ENCODE results near the gene NXN. TPM values are rescaled to one million over a fixed set of nuclear protein-coding genes. Genes with fewer than 3 reads are reported as not detected.

Gene NXN
- total and polyA plus RNA-seq, 2 experiments from 2014 or later, result 8.0 to 41.9 TPM

- H3K4me2 ChIP-seq (ENCODE audit: unreplicated experiment), result no peak overlapping the region
- no peak overlapping the region for H2AFZ ChIP-seq
- H3F3A ChIP-seq (ENCODE audit: insufficient read depth), result no peaks in the 10 kb centered on the region
- no peaks in the 10 kb centered on the region for H3K36me3 ChIP-seq (ENCODE audit: low read depth)
- in situ Hi-C loops (cut with MboI), result no loop called here
- no peaks in the 10 kb centered on the region for H4K20me1 ChIP-seq (ENCODE audit: insufficient read depth)
- H3K27me3 ChIP-seq (replicated peaks; ENCODE audit: insufficient read depth), result no peaks in the 10 kb centered on the region
- no peak overlapping the region for H3K9ac ChIP-seq
- no peaks in the 10 kb centered on the region for H3K9me2 ChIP-seq (ENCODE audit: insufficient read depth)
- no peaks in the 10 kb centered on the region for H3K9me3 ChIP-seq (ENCODE audit: low read depth)
- 88 to 90% methylated on average over 12 of the region's 12 CpGs for WGBS, 2 experiments (ENCODE audit: low coverage in 1 of 2, low lambda C conversion rate in 2 of 2, missing lambda C conversion rate in 2 of 2)
- H3K27ac ChIP-seq, result no peak overlapping the region
- H3K4me3 ChIP-seq, result no peak overlapping the region
- peaks cover 16% of the 10 kb centered on the region for H3K4me1 ChIP-seq (ENCODE audit: insufficient read depth)
- no peak for DNase-seq
- H3K79me2 ChIP-seq (ENCODE audit: insufficient read depth), result peaks cover 98% of the 10 kb centered on the region
- TF ChIP-seq EZH2 (IDR thresholded peaks at IDR 0.05; ENCODE audit: insufficient read depth, poor library complexity, severe bottlenecking) (no peak), EZH2phosphoT487 (IDR thresholded peaks at IDR 0.05; ENCODE audit: insufficient read depth, low read depth) (no peak)
Measured at GRCh38 chr17:965311-965989, 14.1 kb downstream of the NXN start.

GRCh38 chr17:964876-965275 lies 14.7 kb downstream of the NXN start:
- H3K79me2 ChIP-seq (ENCODE audit: insufficient read depth), result peaks cover 98% of the 10 kb centered on the region

DNA sequence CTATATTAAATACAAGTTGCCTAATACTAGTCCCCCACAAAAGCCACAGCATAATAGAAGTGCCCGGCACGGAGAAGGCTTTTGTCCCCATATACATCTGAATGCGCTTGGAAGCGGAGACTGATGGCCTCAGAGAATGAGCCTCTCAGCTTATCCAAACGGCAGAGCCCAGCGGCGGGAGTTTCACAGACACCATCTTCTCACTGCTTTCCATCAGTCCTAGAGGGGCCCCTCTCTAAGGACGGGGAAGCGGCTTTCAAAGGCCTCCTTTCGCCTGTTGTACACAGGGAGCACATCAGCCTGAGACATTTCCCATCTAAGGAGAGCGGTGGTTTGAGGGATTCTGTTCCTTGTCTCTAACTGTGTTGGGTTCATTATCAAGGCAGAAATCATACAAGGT lies 16.9 kb downstream of the NXN start:
- Histone ChIP-seq H3K27me3 (replicated peaks; ENCODE audit: insufficient read depth) (no peaks in the 10 kb centered on the region), H3K9ac (no peak overlapping the region), H3K4me2 (ENCODE audit: unreplicated experiment) (no peak overlapping the region), H3F3A (ENCODE audit: insufficient read depth) (no peaks in the 10 kb centered on the region), H3K27ac (no peak overlapping the region), H3K79me2 (ENCODE audit: insufficient read depth) (peaks cover 87% of the 10 kb centered on the region), H3K9me2 (ENCODE audit: insufficient read depth) (no peaks in the 10 kb centered on the region), H4K20me1 (ENCODE audit: insufficient read depth) (no peaks in the 10 kb centered on the region), H3K36me3 (ENCODE audit: low read depth) (no peaks in the 10 kb centered on the region), H2AFZ (no peak overlapping the region), H3K9me3 (ENCODE audit: low read depth) (no peaks in the 10 kb centered on the region), H3K4me1 (ENCODE audit: insufficient read depth) (no peaks in the 10 kb centered on the region), H3K4me3 (no peak overlapping the region)
- no peak for DNase-seq
- in situ Hi-C loops (cut with MboI), result no loop called here
- no peak for TF ChIP-seq EZH2 (IDR thresholded peaks at IDR 0.05; ENCODE audit: insufficient read depth, poor library complexity, severe bottlenecking)
- no peak for TF ChIP-seq EZH2phosphoT487 (IDR thresholded peaks at IDR 0.05; ENCODE audit: insufficient read depth, low read depth)
- 93% methylated on average over 11 of the region's 11 CpGs for WGBS, 2 experiments (ENCODE audit: low coverage in 1 of 2, low lambda C conversion rate in 2 of 2, missing lambda C conversion rate in 2 of 2)

More at GRCh38 chr17:964876-965275, 14.7 kb downstream of the NXN start:
- no peaks in the 10 kb centered on the region for H3K9me2 ChIP-seq (ENCODE audit: insufficient read depth)
- H3K27me3 ChIP-seq (replicated peaks; ENCODE audit: insufficient read depth), result no peaks in the 10 kb centered on the region
- no peak overlapping the region for H3K27ac ChIP-seq
- H3K9ac ChIP-seq, result no peak overlapping the region
- no peaks in the 10 kb centered on the region for H4K20me1 ChIP-seq (ENCODE audit: insufficient read depth)
- no peak for DNase-seq
- H3K4me1 ChIP-seq (ENCODE audit: insufficient read depth), result peaks cover 12% of the 10 kb centered on the region
- in situ Hi-C loops (cut with MboI), result no loop called here
- 94 to 96% methylated on average over 14 of the region's 14 CpGs for WGBS, 2 experiments (ENCODE audit: low coverage in 1 of 2, low lambda C conversion rate in 2 of 2, missing lambda C conversion rate in 2 of 2)
- no peak overlapping the region for H3K4me2 ChIP-seq (ENCODE audit: unreplicated experiment)
- no peaks in the 10 kb centered on the region for H3K36me3 ChIP-seq (ENCODE audit: low read depth)
- H3K9me3 ChIP-seq (ENCODE audit: low read depth), result no peaks in the 10 kb centered on the region
- no peaks in the 10 kb centered on the region for H3F3A ChIP-seq (ENCODE audit: insufficient read depth)
- H3K4me3 ChIP-seq, result no peak overlapping the region
- no peak overlapping the region for H2AFZ ChIP-seq
- TF ChIP-seq EZH2phosphoT487 (IDR thresholded peaks at IDR 0.05; ENCODE audit: insufficient read depth, low read depth) (no peak), EZH2 (IDR thresholded peaks at IDR 0.05; ENCODE audit: insufficient read depth, poor library complexity, severe bottlenecking) (no peak)

DNA sequence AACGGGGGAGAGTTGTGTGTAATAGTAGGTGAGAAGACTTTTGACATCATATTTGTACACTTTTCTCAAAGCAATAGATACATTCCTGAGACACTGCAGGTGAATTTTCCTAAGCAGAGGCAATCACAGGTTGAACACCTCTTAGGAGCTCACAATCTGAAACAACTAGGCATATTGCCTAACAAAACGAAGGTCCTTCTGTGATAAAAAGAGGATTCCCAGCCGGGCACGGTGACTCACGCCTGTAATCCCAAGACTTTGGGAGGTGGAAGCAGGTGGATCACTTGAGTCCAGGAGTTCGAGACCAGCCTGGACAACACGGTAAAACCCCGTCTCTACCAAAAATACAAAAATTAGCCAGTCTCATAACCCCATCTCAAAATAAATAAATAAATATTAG lies 17.4 kb downstream of the NXN start:
- in situ Hi-C loops (cut with MboI), result no loop called here
- H3K9me2 ChIP-seq (ENCODE audit: insufficient read depth), result no peaks in the 10 kb centered on the region
- H3K27me3 ChIP-seq (replicated peaks; ENCODE audit: insufficient read depth), result no peaks in the 10 kb centered on the region
- H2AFZ ChIP-seq, result no peak overlapping the region
- no peaks in the 10 kb centered on the region for H3K36me3 ChIP-seq (ENCODE audit: low read depth)
- no peak overlapping the region for H3K4me2 ChIP-seq (ENCODE audit: unreplicated experiment)
- 96% methylated on average over 8 of the region's 8 CpGs for WGBS, 2 experiments (ENCODE audit: low coverage in 1 of 2, low lambda C conversion rate in 2 of 2, missing lambda C conversion rate in 2 of 2)
- TF ChIP-seq EZH2 (IDR thresholded peaks at IDR 0.05; ENCODE audit: insufficient read depth, poor library complexity, severe bottlenecking) (no peak), EZH2phosphoT487 (IDR thresholded peaks at IDR 0.05; ENCODE audit: insufficient read depth, low read depth) (no peak)
- DNase-seq, result no peak
- H3K4me1 ChIP-seq (ENCODE audit: insufficient read depth), result no peaks in the 10 kb centered on the region
- H3K9ac ChIP-seq, result no peak overlapping the region
- no peaks in the 10 kb centered on the region for H3K9me3 ChIP-seq (ENCODE audit: low read depth)
- H3K27ac ChIP-seq, result no peak overlapping the region
- no peak overlapping the region for H3K4me3 ChIP-seq
- H4K20me1 ChIP-seq (ENCODE audit: insufficient read depth), result no peaks in the 10 kb centered on the region
- H3F3A ChIP-seq (ENCODE audit: insufficient read depth), result no peaks in the 10 kb centered on the region
- H3K79me2 ChIP-seq (ENCODE audit: insufficient read depth), result peaks cover 87% of the 10 kb centered on the region

All from GM23248 (cell line).